Suprapubic skin (tissue), 4 donors: ENCODE measurements around the gene GAS7. TPM values are rescaled to one million over a fixed set of nuclear protein-coding genes. Genes with fewer than 3 reads are reported as not detected.

Source experiments
- DNase-seq, 2 donors: peaks; one replicate each; pipeline ENCODE4 v3.0.0-alpha.2; 2019; ENCODE audit warnings: low spot score in 2 of 2
- H3K27ac ChIP-seq: fragments of 200-600 bp; sonication (generic); one replicate; pipeline ENCODE4 v1.5.1; 2019
- H3K27me3 ChIP-seq: fragments of 200-600 bp; sonication (generic); one replicate; pipeline ENCODE4 v1.5.1; 2019
- H3K36me3 ChIP-seq: fragments of 200-600 bp; sonication (generic); one replicate; pipeline ENCODE4 v1.5.1; 2019
- H3K4me1 ChIP-seq: fragments of 200-600 bp; sonication (generic); one replicate; pipeline ENCODE4 v1.5.1; 2019
- H3K4me3 ChIP-seq: fragments of 200-600 bp; sonication (generic); one replicate; pipeline ENCODE4 v1.5.1; 2019; ENCODE audit warnings: mild to moderate bottlenecking
- H3K9me3 ChIP-seq: fragments of 200-600 bp; sonication (generic); one replicate; pipeline ENCODE4 v1.5.1; 2019
- EP300 ChIP-seq: sonication (generic); formaldehyde crosslinking; IDR thresholded peaks from one replicate; pipeline ENCODE4 v1.6.1; 2017; ENCODE audit warnings: antibody characterized with exemption
- POLR2A ChIP-seq, 2 donors: fragments of 450-650 bp; IDR thresholded peaks; one replicate each; pipeline ENCODE4 v1.6.1; 2017; ENCODE audit warnings: antibody characterized with exemption in 2 of 2, mild to moderate bottlenecking in 2 of 2, moderate library complexity in 2 of 2
- POLR2AphosphoS5 ChIP-seq, 3 donors: sonication (generic); formaldehyde crosslinking; IDR thresholded peaks; one replicate each; pipeline ENCODE4 v1.6.1; 2017; ENCODE audit warnings: antibody characterized with exemption in 3 of 3
- WGBS: methylation state at CpG from one replicate; pipeline ENCODE4 v1.1.5; 2018; 5-methylcytosine and 5-hydroxymethylcytosine counted together
- total RNA-seq, 4 donors: library from RNA; depleted of rRNA; stranded (reverse); fragments of >200 nt; gene quantifications; one replicate each; pipeline ENCODE4 v1.1.0, GENCODE V29; 2016
- TF ChIP-seq, protein P1 (sequence below), 2 donors: fragments of 200-600 bp in 1 of 2; fragments of 450-650 bp in 1 of 2; sonication (generic) in 1 of 2; IDR thresholded peaks; one replicate each; pipeline ENCODE4 v1.5.1; 2016 to 2019; ENCODE audit warnings: antibody characterized with exemption in 2 of 2, mild to moderate bottlenecking in 1 of 2, moderate library complexity in 1 of 2

GAS7 gene
- total RNA-seq, 4 donors from 2014 or later = 45.7 to 106 (median 74.2) TPM

DNA sequence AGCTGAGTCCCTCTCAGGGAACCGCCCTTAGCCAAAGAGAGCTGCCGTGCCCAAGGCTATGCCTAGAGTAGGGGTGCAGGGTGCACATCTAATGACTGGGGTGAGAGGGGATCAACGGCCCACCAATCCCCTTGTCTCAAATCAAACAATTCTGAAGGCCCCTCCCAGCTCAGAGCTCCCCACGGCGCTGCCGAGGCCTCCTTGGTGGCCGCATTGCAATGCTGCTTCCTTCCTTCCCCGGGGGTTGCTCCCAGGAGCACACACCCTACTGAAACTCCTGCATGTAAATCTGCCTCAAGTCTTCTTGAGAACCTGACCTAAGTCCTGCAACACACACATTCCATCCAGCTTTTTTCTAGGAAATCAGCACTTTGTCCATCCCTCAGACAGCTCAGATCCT is 212.8 kb downstream of the GAS7 start:
- Histone ChIP-seq H3K4me3 (no peak overlapping the region), H3K4me1 (peaks cover 6% of the 10 kb centered on the region), H3K9me3 (no peaks in the 10 kb centered on the region), H3K27ac (no peak overlapping the region), H3K27me3 (no peaks in the 10 kb centered on the region), H3K36me3 (peaks cover 5% of the 10 kb centered on the region)
- DNase-seq = no peak
- TF ChIP-seq POLR2A (IDR thresholded peaks at IDR 0.05) (no peak), POLR2AphosphoS5 (IDR thresholded peaks at IDR 0.05) (no peak), EP300 (no peak)
- TF ChIP-seq, protein P1, sequence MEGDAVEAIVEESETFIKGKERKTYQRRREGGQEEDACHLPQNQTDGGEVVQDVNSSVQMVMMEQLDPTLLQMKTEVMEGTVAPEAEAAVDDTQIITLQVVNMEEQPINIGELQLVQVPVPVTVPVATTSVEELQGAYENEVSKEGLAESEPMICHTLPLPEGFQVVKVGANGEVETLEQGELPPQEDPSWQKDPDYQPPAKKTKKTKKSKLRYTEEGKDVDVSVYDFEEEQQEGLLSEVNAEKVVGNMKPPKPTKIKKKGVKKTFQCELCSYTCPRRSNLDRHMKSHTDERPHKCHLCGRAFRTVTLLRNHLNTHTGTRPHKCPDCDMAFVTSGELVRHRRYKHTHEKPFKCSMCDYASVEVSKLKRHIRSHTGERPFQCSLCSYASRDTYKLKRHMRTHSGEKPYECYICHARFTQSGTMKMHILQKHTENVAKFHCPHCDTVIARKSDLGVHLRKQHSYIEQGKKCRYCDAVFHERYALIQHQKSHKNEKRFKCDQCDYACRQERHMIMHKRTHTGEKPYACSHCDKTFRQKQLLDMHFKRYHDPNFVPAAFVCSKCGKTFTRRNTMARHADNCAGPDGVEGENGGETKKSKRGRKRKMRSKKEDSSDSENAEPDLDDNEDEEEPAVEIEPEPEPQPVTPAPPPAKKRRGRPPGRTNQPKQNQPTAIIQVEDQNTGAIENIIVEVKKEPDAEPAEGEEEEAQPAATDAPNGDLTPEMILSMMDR (IDR thresholded peaks at IDR 0.05) = no peak
- 79% methylated on average over 7 of the region's 8 CpGs for WGBS

- Histone ChIP-seq H3K36me3 (peaks cover 5% of the 10 kb centered on the region), H3K27me3 (no peaks in the 10 kb centered on the region), H3K4me3 (no peak overlapping the region), H3K4me1 (peaks cover 6% of the 10 kb centered on the region), H3K9me3 (no peaks in the 10 kb centered on the region), H3K27ac (no peak overlapping the region)
- WGBS = 81% methylated on average over 9 of the region's 9 CpGs
- no peak for DNase-seq
- TF ChIP-seq EP300 = no peak
Observed at GRCh38 chr17:9984768-9985167, 213.6 kb downstream of the GAS7 start.

DNA sequence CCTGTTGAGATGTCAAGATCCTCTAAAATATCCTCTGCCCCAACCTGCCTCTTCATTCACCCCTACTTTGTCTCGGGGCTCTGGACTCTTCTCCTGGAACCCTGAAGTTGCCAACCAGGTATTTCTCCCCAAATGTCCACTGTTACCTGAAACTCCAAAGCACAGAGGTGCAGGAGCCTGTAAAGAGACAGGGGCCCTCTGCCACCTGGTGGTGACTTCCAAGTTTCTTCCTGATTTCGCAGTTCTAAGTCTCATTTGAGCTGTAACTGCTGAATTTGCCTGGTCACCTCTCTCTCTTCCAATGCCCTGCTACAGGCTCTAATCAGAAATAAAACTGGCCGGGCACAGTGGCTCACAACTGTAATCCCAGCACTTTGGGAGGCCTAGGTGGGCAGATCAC is 216.2 kb downstream of the GAS7 start:
- Histone ChIP-seq H3K36me3 (peaks cover 8% of the 10 kb centered on the region), H3K4me1 (peaks cover 2% of the 10 kb centered on the region), H3K27ac (no peak overlapping the region), H3K4me3 (no peak overlapping the region), H3K9me3 (no peaks in the 10 kb centered on the region), H3K27me3 (no peaks in the 10 kb centered on the region)
- TF ChIP-seq POLR2AphosphoS5 (IDR thresholded peaks at IDR 0.05) (no peak), POLR2A (IDR thresholded peaks at IDR 0.05) (no peak), EP300 (no peak)
- TF ChIP-seq, protein P1 (IDR thresholded peaks at IDR 0.05) = no peak
- DNase-seq = peak in 1 of 2 donors; percentile 15
- 89% methylated on average over 3 of the region's 3 CpGs for WGBS

- DNase-seq = peak in 1 of 2 donors; percentile 53
- peaks cover 2% of the 10 kb centered on the region for H3K4me1 ChIP-seq
- no peaks in the 10 kb centered on the region for H3K9me3 ChIP-seq
- TF ChIP-seq EP300 = no peak
- no peak for TF ChIP-seq POLR2AphosphoS5 (IDR thresholded peaks at IDR 0.05)
- TF ChIP-seq, protein P1 (IDR thresholded peaks at IDR 0.05) = no peak
- TF ChIP-seq POLR2A (IDR thresholded peaks at IDR 0.05) = no peak
- H3K27me3 ChIP-seq = no peaks in the 10 kb centered on the region
- WGBS = 92% methylated on average over 4 of the region's 4 CpGs
- no peak overlapping the region for H3K4me3 ChIP-seq
- H3K36me3 ChIP-seq = peaks cover 8% of the 10 kb centered on the region
- no peak overlapping the region for H3K27ac ChIP-seq
Observed at GRCh38 chr17:9981344-9981915, 217.0 kb downstream of the GAS7 start.

- Histone ChIP-seq H3K27me3 (no peaks in the 10 kb centered on the region), H3K4me3 (no peak overlapping the region), H3K4me1 (peaks cover 2% of the 10 kb centered on the region), H3K9me3 (no peaks in the 10 kb centered on the region), H3K27ac (no peak overlapping the region), H3K36me3 (peaks cover 8% of the 10 kb centered on the region)
- 81% methylated on average over 11 of the region's 13 CpGs for WGBS
- no peak for DNase-seq
- TF ChIP-seq, protein P1 (IDR thresholded peaks at IDR 0.05) = no peak
- no peak for TF ChIP-seq POLR2AphosphoS5 (IDR thresholded peaks at IDR 0.05)
- no peak for TF ChIP-seq POLR2A (IDR thresholded peaks at IDR 0.05)
- TF ChIP-seq EP300 = no peak
Observed at GRCh38 chr17:9979463-9979995, 218.9 kb downstream of the GAS7 start.

DNA sequence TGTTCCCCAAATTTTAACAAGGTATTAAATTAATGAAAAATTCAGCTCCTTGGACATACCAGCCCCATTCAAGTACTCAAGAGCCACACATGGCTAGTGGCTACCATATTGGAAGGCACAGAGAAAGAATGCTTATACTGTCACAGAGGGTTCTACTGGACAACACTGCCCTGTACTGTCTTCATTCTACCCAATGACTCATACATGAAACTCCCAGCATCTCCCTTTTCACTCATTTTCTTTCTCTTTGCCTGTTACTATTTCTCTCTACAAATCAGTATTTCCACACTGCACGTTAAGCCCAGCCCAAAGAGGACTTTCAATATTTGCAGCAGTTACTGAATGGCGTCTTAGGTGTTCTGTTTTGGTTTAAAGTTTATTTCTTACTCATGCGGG is 221.2 kb downstream of the GAS7 start:
- TF ChIP-seq, protein P1 (IDR thresholded peaks at IDR 0.05) = no peak
- TF ChIP-seq POLR2A (IDR thresholded peaks at IDR 0.05) (no peak), POLR2AphosphoS5 (IDR thresholded peaks at IDR 0.05) (no peak), EP300 (no peak)
- 73% methylated on average over 3 of the region's 3 CpGs for WGBS
- no peak overlapping the region for H3K4me3 ChIP-seq
- DNase-seq = no peak
- H3K27ac ChIP-seq = no peak overlapping the region
- peaks cover 8% of the 10 kb centered on the region for H3K36me3 ChIP-seq
- peaks cover 17% of the 10 kb centered on the region for H3K4me1 ChIP-seq
- no peaks in the 10 kb centered on the region for H3K9me3 ChIP-seq
- H3K27me3 ChIP-seq = no peaks in the 10 kb centered on the region
